GM12891 (cell line): ENCODE data around the gene PHF2.

Experiments
- DNase-seq: peaks from one replicate; pipeline ENCODE4 v3.0.0; 2011; ENCODE audit warnings: low spot score; ENCODE audit not compliant: insufficient read length
- FAIRE-seq: peaks from 2 replicates; lab custom pipeline; 2011; peaks lifted over from hg19 to GRCh38; lab: Jason Lieb, UNC
- PAX5 ChIP-seq: IDR thresholded peaks from 2 replicates; pipeline ENCODE4 v1.6.1; 2011; ENCODE audit warnings: low read length, moderate library complexity, mild to moderate bottlenecking; ENCODE audit not compliant: insufficient read depth, severe bottlenecking
- POLR2A ChIP-seq: IDR thresholded peaks from 2 replicates; pipeline ENCODE4 v1.6.1; 2011; ENCODE audit warnings: low read depth, low read length, control low read depth
- POLR2AphosphoS5 ChIP-seq: IDR thresholded peaks from 2 replicates; pipeline ENCODE4 v1.6.1; 2011; ENCODE audit warnings: low read depth, low read length, control low read depth
- POU2F2 ChIP-seq: IDR thresholded peaks from 2 replicates; pipeline ENCODE4 v1.6.1; 2011; ENCODE audit warnings: low read depth, mild to moderate bottlenecking, control low read depth, low read length, moderate library complexity
- SPI1 ChIP-seq: IDR thresholded peaks from 2 replicates; pipeline ENCODE4 v1.6.1; 2011; ENCODE audit warnings: low read depth, low read length, control low read depth
- TAF1 ChIP-seq: IDR thresholded peaks from 2 replicates; pipeline ENCODE4 v1.6.1; 2011; ENCODE audit warnings: low read depth, low read length, control low read depth

PHF2 gene

DNA sequence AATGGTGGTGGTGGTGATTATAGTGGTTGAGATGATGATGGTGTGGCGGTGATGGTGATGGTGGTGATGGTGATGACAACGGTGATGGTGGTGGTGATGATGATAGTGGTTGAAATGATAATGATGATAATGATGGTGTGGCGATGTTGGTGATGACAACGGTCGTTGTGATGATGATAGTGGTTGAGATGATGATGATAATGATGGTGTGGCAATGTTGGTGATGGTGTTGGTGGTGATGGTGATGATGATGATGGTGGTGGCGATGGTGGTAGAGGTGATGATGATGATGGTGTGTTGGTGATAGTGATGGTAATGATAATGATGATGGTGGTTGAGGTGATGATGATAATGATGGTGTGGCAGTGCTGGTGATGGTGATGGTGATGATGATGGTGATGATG is 48.0 kb downstream of the PHF2 start:
- FAIRE-seq (peak; percentile 48), DNase-seq (no peak)
- TF ChIP-seq TAF1, result no peak
- TF ChIP-seq POU2F2, result no peak
- TF ChIP-seq POLR2AphosphoS5, result no peak
- TF ChIP-seq SPI1, result no peak
- no peak for TF ChIP-seq POLR2A
- TF ChIP-seq PAX5, result no peak

DNA sequence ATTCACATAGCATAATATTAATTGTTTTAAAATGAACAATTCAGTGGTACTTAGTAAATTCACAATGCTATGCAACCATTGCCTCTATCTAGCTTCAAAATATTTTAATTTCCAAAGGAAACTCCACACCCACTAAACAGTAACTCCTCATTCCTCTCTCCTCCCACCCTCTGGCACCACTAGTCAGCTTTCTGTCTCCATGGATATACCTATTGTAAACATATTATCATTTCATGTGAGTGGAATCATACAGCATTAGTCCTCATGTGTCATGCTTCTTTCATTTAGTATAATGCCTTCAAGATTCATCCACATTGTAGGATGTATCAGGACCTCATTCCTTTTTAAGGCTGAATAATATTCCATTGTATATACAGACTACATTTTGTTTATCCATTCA is 48.6 kb downstream of the PHF2 start:
- DNase-seq (no peak), FAIRE-seq (no peak)
- TF ChIP-seq PAX5, result no peak
- no peak for TF ChIP-seq POLR2AphosphoS5
- TF ChIP-seq SPI1, result no peak
- no peak for TF ChIP-seq POU2F2
- TF ChIP-seq TAF1, result no peak
- TF ChIP-seq POLR2A, result no peak

DNA sequence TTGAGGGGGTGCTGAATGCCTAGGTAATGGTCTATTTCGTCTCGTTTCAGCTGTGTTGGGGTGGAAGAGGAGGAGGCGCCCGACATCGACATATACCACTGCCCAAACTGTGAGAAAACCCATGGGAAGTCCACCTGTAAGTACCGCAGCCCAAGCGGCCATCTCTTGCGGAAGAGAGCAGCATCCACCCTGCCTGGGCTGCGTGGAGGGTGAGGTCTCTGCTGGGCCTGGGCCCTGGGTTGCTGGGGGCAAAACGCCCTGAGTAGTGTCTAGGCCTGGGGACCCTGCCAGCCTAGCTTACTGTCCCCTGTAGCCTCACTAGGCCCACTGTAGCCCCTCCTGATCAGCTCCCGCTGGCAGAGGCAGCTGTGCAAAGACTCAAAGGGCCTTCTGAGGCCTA is 53.5 kb downstream of the PHF2 start:
- no peak for FAIRE-seq
- TF ChIP-seq SPI1 (no peak), POU2F2 (no peak), PAX5 (no peak), TAF1 (no peak), POLR2A (no peak), POLR2AphosphoS5 (no peak)

DNA sequence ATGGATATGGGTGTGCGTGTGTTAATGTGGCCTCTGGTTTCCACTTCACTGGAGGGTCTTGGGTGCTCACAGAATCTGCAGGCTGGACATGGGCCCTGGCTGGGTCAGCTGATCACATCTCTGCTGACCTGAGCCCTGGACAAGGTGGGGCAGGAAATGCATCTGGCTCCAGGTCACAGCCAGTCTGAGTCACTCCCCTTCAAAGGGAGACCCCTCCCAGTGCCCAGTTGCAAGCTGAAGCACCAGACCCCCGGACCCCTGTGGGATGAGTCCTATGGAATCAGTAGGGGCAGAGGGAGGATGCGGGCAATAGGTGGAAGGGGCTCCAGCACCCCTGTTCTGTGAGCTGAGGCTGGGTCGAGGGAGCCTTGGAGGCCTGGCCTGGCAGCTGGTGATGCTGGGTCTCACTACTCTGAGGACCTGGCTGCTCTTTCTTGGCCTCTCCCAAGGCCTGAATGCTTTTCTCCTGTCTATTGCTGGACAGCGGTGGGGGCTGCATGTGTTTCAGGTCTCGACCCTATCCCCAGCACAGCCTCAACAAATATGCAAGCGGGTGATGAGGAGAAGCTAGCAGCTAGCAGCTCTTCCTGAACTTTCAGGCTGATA is 54.5 kb downstream of the PHF2 start:
- no peak for TF ChIP-seq PAX5
- no peak for TF ChIP-seq POLR2A
- TF ChIP-seq POU2F2, result no peak
- no peak for TF ChIP-seq TAF1
- TF ChIP-seq SPI1, result no peak
- no peak for TF ChIP-seq POLR2AphosphoS5
- no peak for FAIRE-seq
- DNase-seq, result no peak

More for the DNA sequence above, 53.5 kb downstream of the PHF2 start:
- no peak for DNase-seq

DNA sequence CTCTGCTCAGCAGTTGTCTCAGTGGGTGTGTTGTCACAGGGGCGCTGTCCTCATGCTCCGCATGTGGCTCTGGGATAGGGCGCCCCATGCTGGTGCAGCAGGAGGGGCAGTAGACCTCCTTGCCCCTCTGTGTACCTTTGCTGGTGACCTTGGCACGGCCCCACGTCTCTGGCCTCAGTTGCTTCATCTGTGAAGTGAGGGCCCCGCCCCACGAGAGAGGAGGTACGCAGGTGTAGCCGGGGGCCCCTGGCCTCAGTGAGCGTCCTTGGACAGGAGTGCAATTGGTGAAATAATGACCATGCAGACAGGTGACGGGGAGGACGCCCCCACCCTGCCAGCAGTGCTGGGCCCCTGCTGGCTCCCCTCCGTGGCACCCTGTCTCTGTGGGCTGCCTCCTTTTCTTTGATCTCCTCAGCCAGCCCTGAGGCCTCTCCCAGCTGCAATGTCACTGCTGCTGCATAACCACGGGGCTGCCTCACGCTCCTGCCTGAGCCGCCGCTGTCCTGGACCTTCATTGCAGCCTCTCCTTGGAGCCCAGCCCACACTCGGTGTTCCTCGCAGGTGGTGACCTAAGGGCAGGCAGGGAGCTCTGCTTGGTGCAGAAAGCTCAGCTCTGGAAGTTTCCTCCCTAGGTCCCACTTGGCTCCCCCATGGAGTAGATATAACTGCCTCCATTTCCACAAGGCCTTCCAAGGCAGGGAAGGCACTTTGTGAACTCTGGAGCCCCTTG is 57.3 kb downstream of the PHF2 start:
- no peak for TF ChIP-seq PAX5
- FAIRE-seq (no peak), DNase-seq (no peak)

DNA sequence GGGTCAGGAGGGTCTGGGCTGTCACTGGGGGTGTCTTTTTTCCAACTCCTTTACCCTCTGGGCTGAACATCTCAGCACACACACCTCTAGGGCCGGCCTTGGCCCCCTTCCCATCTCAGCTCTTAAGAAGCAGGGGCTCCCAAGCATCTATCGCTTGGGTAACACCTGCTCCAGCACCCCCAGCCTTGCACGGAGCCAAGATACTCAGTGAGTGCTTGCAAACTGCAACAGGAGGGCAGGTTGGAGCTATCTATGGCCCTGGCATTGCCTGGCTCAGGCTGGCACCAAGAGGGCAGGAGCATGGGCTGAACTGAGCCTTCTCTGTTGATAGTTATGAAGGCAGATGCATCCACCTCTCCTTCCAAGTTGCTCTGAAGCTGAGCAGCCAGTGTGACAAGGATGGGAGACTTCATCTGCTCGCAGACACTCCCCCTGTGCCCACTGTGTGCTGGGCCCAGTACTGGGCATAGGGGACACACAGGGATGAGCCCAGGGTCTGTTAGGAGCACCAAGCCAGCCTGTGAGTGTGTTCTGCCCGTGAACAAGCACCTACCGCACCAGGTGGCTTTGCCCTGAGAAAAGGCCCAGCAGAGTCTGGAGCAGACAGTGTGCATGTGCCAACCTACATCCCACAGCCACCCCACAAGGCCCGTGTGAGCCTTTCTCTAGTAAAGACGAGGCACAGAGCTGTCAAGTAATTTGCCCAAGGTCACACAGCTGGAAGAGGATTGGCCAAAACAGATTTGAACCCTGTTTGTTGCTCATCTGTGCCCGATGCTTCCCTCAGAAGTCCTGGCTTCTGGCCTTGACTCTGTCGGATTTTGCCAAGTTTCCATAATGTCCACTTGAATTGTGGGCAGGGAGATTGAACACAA is 58.2 kb downstream of the PHF2 start:
- no peak for TF ChIP-seq SPI1
- TF ChIP-seq POLR2AphosphoS5, result no peak
- no peak for TF ChIP-seq TAF1
- no peak for TF ChIP-seq PAX5
- TF ChIP-seq POU2F2, result no peak
- no peak for TF ChIP-seq POLR2A
- DNase-seq (no peak), FAIRE-seq (no peak)

DNA sequence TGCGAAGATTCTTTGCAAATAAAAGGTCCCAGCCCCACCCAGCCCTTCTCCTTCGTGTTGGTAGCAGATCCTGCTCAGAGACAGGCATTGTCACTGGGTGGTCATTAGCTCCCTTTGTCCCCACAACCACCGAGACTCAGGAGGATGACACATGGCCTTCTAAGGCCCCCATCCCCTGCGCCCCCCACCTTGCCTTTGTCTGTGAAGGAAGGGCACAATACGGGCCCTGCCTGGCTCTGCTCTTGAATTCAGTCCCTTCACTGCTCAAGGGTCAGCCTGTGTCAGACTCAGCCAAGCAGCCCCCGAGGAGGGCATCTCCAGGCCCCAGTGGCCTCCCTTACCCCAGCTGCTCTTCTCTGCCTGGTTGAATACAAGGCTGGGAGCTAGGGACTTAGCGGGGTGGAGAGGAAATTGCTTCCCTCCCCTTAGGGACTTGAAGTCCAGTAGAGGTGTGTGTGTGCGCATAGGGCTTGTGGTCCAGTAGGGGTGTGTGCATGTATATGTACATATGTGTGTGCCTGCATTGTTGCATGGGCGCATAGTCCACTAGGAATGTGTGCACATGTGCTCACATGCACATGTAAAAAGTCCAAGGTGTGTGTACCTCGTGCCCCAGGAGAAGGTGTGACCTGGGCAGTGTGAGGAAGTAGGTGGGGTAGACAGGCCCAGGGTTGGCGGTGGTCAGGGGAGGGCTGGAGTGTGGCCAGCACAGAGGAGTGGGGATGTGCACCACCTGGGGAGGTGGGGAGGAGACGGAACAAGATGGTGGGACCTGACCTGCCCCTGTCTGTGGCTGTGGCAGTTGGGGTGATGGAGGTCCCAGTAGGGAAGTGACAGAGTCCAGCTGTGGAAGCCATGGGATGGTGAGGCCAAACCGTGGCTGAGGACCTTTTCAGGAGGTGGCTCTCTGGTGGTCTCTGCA is 59.1 kb downstream of the PHF2 start:
- DNase-seq (no peak), FAIRE-seq (no peak)
- no peak for TF ChIP-seq POLR2A
- no peak for TF ChIP-seq PAX5
- no peak for TF ChIP-seq POLR2AphosphoS5
- no peak for TF ChIP-seq SPI1
- TF ChIP-seq POU2F2, result no peak
- TF ChIP-seq TAF1, result no peak

DNA sequence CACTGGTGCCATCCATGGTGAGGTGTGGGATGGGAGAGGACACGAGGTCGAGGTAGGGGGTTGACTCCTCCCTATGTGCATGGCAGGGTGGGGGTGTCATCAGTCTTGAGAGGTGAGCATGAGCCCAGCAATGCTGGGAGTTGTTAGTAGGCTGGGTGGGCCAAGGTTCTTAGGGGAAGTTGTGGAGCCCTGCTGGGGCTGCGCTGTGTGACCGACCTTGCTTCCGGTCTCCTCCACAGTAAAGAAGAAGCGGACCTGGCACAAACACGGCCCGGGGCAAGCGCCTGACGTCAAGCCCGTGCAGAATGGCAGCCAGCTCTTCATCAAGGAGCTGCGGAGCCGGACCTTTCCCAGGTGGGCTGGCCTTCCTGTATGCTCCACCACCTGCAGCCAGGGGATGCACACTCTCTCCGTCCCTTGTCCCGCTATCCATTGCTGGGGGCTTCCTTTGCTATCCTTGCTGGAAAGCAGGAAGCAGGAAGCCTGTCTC is 59.8 kb downstream of the PHF2 start:
- TF ChIP-seq POLR2AphosphoS5 (no peak), SPI1 (no peak), POLR2A (no peak), TAF1 (no peak), PAX5 (no peak), POU2F2 (no peak)
- no peak for FAIRE-seq
- DNase-seq, result no peak
